Dermis microvascular lymphatic vessel endothelial cell (primary cell): Measurements from ENCODE around the gene BRD1. TPM values are rescaled to one million over a fixed set of nuclear protein-coding genes. Genes with fewer than 3 reads are reported as not detected.
"Not testable (repeated sequence)": the region's sequence is repeated elsewhere in the genome, so short reads cannot be mapped to it uniquely, and the experiment has no call there.

Experiments
- DNase-seq, 2 donors: peaks; one replicate each; pipeline versions ENCODE4 v3.0.0 to v3.0.0-alpha.2; 2010; ENCODE audit warnings: low read depth in 2 of 2
- total RNA-seq: library from RNA; depleted of rRNA; stranded (reverse); fragments of >200 nt; gene quantifications from 2 replicates; pipeline ENCODE4 v1.2.1, GENCODE V29; 2014

Gene BRD1
- total RNA-seq, 1 donor from 2014 or later: 16.8 TPM

DNA sequence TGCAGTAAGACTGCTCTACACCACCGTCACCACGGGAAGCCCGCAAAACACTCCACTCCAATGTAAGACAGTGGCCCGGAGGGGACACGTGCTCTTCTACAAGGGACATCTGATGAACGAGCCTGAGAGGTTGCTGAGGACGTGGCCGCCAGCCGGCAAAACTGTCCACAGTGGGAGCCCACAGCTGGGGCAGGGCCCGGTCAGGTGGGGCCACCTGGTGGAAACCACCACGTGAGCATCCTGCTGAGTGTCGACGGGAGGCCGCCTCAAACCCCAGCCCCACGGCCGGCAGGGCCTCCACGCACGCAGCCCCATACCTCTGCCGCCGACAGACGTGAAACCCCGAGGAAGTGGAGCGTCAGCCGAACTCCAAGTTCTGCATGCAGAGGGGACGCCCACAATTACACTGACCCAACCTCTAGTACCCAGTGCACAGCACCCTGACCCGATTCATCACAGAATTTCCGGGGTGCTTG is 42.6 kb downstream of the BRD1 start:
- no peak for DNase-seq

DNA sequence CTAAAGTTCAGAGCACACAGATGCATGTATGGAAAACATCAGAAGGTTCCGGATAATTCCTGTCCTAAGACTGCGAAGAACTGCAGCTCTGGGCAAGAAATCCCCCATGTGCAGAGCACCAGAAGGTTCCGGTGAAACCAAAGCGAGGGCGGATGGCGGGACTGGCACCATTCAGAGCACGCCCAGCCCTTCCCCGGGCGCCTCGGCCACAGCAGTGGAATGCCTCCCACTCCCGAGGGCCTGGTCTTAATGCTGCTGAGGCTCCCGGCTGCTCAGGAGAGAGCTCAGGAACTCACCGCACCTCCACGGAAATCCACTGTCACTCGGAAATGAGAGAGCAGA is 43.1 kb downstream of the BRD1 start:
- no peak for DNase-seq

DNA sequence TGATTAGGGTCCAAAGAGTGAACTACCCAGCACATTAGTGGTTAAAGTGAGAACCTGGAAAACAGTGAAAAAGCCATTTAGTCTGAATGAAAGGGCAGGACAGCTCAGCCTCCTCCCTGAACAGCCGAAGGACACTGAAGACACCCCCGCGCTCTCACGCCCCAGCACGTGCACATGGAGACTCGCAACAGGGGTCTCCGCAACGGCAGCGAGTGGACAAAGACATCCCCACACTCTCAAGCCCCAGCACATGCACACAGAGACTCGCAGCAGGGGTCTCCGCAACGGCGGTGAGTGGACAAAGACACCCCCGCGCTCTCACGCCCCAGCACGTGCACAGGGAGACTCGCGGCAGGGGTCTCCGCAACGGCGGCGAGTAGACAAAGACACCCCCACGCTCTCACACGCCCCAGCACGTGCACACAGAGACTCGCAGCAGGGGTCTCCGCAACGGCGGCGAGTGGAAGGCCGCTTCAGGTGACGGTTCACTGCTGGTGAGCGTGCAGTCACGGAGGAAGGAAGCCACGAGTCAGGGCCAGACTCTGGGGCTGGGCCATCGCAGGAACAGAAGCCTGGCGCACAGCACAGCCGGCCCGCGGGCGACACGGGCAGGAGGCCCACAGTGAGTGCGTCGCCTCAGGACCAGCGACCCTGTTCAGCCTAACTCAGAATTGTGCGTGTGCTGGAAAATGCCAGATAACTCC is 43.6 kb downstream of the BRD1 start:
- no peak for DNase-seq

DNA sequence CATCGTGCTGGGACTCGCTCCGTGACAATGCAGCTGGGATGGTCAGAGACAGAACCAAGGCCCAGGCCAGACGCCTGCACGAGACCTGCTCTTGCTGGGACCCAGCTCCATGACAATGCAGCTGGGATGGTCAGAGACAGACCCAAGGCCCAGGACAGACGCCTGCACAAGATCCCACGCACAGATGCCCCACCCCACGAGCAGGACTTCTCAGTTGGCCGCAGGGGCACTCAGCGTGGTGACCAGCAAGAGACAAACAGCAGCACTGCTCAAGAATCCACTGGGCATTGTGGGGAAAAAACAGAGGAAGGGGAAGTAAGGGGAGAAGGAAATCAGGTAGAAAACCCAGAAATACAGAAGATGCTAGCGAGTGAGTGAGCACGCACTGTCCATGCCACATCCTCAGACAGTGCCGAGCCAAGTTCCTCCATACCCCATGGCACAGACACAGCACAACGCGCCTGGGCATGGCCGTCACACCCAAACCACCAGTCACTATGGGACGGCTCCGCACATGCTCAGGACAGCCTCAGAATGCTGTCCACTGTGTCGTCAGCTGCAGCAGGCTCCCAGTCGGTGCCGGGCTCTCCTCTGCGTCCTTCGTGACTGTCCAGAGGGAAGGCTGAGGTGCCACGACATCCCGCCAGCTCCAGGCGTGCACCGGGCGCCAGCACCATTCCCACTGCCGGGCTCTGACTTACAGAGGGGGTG is 44.5 kb downstream of the BRD1 start:
- DNase-seq: no peak

DNA sequence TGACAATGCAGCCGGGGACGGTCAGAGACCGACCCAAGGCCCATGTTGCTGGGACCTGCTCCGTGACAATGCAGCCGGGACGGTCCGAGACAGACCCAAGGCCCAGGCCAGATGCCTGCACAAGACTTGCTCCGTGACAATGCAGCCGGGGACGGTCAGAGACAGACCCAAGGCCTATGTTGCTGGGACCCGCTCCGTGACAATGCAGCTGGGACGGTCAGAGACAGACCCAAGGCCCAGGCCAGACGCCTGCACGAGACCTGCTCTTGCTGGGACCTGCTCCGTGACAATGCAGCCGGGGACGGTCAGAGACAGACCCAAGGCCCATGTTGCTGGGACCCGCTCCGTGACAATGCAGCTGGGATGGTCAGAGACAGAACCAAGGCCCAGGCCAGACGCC is 45.8 kb downstream of the BRD1 start:
- not testable (repeated sequence) for DNase-seq

DNA sequence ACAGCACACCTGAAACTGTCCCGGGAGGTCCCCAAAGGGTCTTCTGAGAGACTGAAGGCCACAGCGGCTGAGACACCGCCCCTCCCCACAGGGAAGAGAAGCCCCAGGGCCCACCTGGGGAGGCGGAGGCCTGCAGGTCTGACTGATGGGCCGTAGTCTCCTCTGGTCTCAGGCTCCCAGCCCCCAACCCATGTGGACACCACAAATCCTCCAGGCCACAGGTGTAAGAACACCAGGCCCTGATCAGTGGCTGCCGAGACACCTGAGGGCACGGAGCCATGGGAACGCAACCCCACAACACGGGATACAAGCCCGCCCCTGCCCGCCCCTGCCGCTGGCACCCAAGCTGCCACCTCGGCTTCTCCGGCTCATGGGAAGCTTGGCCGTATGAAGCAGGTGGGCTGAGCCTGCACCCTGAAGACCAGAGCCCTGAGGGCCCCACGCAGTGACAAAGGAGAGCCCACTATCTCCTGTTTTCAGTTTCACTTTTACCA is 46.3 kb downstream of the BRD1 start:
- DNase-seq: no peak

DNA sequence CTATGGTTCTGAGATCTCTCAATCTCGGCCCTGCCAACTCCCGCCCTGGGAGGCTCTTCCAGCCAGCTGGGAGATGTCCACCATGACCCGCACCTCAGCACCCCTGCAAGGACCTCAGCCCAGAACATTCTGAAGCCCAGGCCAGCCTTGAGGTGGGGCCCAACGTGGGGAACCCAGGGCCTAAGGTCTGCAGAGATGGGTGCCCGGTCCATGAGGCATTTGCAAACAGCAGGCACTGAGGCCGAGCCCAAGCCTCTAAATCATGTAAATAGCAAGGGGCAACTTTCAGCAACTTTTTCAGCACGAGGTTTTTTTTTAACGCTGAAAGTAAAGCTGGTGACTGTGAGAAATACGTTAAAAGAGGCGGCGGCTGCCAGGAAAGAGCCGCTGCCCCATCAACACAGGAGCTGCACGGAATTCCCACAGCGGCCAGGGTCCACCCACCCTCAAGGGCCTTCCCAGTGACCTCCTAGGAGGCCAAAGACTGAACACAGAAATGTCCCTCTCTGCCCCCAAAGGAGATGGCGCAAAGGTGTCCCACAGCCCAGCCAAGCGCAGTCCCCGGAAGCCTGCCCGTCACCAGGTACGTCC is 46.9 kb downstream of the BRD1 start:
- no peak for DNase-seq

DNA sequence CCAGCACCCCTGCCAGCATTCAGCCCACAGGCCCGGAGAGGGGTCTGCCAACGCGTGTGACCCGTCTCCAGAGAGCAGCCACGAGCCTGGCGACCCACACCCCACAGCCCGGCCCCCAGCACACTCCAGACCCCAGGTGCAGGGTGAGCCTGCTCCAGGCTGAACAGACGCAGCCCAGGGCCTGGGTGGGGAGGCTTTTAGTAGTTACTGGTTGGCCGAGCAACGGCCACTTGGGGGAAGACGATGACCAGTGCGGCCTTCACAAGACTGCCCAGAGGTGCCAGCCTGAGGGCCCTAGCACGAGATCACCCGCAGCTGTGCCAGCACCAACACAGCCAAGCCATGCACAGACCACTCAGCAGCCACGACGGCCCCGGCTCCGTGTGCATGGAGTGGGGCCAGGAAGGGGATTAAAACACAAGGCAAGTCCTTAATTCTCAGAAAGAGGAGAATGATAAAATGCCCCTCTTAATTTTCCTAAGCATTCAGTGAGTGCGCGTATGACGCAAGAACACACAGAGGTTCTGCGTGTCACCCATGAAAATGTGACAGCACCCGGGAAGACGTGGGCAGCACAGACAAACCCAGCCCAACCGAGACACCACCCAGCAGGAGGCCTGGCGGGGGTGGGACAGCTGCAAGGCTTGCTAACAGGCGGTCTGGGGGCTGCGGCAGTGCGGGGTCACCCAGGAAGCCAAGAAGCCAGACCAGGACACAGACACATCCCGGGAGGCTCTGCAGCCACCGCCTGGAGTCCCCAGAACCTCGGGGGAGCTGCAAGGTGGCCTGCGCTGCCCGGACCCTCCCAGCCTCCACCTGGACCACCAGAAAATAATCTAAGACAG is 47.6 kb downstream of the BRD1 start:
- DNase-seq: no peak

DNA sequence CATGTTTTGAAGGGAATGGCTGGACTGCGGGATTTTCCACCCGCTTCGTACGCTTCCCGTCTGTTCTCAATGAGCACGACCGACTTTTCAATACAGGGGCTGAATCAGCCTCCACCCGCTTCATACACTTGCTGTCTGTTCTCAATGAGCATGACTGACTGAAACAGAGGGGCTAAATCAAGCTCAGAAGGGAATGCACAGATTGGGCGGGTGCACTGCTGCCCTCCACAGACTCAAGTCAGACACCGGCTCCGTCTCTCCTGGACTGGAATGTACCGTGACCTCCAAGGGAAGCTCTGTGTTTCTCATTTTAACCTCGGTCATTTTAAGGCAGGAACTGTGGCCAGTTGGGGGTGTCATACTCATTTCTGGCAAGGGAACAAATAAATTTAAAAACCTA is 48.5 kb downstream of the BRD1 start:
- DNase-seq: no peak

DNA sequence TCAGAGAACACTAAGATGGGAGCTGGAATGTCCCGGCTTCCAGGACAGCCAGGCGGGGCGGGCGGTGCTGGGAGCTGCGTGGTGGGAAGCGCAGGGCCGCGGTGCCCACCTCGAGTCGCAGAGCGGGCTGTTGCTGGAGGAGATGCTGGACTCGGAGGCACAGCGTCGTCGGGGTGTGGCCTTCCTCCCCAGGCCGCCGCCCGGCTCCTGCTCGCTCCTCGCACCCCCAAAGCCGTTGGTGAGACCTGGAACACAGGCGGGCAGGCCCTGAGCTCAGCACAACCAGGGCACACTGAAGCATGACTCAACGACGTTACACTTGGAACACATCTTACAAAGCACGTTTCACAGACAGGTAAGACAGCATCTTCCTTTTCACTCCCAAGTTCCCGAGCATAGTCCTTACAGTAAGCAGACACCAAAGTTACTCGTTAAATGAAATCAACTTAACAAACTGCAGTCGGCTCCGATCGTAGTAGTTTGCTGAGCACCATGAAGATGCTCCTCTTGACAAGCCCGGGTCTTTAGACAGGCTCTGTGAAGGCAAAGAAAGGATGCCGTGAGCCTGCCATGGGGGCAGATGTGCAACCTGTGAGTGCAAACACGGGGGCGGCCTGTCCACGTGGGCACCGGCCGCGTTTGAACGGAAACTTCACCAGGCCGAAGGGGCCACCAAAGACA is 50.0 kb downstream of the BRD1 start:
- no peak for DNase-seq

DNA sequence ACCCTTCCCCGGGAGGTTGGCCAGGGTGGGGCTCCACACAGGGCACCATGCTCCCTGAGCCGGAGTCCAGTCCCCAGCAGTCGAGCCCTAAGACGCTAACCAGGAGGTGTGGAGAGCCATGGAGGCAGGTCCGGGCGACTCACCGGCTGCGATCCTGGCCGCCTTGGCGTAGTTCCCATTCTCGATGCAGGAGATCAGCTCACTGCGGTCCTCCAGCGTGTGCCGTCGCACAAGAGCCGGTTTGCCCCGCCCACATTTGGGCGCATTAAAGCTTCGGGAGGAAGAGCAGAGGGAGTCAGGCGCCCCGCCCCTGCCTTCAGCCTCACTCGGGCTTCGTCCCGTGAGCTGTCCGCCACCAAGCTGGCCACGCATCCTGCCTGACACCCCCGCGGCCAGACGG is 50.8 kb downstream of the BRD1 start:
- no peak for DNase-seq

DNA sequence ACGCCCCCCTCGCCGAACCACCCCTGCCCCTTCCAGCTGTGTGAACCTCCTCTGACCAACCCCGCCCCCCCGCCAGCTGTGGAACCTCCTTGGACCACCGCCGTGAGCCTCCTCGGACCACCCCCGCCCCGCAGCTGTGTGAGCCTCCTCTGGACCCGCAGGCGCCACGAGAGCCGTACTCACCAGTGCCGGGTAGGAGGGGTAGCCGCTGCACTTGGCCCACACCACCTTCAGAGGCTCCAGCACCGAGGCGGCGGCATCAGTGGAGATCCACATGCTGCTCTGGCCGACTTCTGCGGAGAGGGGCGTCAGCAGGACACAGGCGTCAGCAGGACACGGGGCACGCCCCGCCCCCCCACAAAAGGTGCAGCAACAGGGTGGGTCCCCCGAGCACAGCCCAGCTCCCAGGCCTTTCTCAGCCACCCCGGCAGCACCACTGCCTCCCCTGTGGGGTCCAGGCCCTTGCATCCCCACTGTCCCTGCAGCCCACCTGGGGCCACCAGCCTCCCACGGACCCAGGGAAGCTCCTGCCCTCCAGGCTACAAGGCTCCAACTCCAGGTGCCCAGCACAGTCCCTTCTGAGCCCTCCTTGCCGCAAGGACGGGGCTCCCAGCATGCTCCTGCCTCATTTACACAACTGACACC is 51.7 kb downstream of the BRD1 start:
- no peak for DNase-seq

DNA sequence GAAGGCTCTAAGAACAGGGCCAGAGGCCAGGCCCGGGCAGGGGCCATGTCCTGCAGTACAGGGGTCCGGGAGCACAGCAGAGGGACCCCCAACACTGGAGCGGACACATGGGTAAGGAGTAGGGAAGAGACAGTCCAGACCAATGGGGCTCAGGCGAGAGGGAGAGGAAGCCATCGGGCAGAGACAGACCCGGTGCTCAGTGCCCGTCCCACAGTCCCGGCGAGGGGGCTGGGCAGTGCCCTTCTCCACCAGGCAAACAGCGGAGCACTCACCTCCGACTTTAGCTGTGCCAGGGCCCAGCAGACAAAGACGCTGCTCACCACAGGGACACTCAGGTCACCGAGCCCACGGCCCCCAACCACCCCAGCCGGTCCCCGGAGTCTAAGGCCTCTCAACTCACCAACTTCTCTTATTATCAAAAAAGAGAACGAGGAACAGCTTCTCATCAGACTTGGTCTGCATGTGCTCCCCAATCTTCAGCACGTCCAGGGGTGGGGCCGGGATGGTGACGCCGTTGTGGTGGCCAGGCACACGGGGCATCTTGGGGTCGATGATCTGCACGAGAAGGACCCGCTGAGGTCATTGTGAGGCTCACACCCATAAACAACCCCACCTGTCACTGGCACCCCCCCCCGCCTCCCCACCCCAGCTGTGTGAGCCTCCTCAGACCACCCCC is 52.3 kb downstream of the BRD1 start:
- DNase-seq: no peak

DNA sequence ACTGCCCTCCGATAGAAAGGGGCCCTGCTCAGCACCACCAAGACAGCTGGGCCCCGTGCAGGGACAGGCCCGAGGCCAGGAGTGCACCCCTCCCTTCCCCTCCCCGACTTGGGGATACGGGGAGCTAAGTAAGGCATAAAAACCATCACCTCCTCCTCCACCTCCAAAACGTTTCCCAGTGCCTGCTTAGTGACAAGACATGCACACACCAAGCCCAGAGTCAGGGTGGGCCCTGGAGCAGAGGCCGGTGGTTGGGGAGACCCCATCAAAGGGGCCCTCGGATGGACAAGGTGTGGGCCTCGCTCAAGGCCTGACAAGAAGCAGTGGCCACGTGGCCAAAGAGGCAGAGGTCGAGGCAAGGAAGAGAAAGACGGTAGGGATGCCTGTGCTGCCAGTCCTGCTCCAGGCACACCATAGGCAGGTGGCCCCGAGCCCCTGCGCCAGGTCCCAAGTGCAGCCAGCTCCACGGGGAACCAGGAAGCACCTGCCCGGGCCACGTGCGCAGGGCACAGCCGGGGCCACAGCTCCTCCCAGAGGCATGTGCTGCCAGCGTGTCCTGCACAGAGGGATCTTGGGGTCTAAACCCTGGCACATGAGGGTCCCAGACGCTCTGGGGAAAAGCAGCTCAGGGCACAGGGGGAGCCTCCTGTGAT is 53.0 kb downstream of the BRD1 start:
- DNase-seq: no peak

DNA sequence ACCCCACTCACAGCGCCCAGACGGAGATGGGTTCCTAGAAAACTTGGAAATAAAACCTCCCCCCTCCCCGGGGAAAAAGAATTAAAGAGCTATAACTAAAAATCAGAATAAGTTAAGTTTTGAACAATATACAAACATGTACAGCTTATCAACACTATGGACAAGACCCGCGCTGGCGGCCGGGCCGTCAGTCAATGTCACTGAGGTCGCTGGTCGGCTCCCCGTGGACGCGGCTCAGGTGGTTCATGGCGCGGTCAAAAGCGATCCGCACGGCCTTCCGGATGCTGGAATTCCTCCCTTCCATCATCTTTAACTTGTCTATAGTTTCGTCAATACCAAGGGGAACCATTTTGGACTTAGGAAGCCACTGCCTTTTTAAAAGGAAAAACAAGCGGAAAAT is 53.6 kb downstream of the BRD1 start:
- DNase-seq: no peak

DNA sequence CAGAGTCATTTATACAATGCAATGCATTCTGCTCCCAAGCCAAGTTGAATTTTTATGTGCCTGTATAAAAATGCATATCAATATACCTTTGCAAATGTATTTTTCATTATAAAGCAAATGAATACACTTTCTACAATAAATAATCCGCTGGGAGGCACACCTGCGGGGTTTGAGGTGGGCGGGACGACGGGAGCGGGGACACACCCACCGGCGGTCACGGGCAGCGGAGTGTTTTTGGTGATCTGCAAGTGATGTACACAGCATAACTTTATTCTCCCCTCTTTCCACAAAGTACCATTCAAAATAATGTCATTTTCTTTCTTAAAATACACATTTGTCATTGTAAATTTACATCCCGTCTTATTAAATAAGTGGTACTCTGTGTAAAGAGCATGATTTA is 54.1 kb downstream of the BRD1 start:
- no peak for DNase-seq

DNA sequence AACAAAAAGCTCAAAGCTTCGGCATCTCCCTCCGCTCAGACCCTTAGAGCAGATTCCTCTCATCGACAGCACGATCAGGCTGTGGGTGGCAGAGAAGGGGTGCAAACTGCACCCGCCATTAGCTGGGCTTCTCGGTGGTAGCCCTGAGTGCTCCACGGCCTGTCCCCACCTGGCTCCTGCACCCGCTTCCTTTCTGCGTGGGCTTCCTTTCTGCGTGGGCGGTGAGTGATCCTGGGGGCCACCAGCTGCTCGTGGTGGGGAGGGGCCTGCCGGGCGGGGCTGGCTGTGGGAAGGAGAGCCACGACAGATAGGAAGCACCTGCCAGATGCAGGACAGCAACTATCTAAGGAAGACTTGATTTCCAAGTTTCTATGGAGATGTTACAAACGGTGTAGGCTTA is 55.0 kb downstream of the BRD1 start:
- no peak for DNase-seq

DNA sequence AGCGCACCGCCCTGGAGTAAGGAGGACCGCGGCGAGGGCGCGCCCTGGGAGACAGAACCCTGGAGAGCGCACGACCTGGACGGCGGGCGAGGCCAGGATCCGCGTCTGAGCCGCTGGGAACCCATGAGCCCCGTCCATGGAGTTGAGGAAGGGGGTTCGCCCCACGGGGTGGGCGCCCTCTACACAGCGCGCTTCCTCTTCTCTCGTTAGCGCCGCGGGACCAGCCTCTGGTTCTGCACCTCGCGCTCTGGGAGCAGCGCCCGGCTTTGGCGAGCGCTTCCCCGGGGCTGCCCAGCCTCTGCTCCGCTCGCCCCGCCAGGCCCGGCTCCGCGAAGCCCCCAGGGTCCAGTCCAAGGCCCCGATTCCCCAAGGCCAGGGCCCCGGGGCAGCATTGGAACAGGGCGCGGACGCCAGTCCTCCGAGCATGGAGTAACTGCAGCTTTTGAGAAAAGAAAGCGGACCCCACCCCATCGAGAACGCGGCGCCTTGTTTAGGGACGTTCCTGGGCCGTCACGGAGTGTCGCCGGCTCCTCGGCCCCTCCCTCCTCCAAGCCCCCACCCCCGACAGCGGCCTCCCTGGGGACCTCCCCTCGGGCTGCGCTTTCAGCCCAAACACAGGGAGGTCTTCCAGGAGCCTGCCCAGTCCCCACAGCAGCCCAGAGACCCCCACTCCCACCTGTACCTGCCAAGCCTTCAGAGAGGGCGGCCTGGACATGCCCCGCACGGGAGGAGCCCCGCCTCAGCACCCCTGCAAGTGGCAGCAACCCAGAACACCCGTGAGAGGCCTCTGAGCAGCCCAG is 56.2 kb downstream of the BRD1 start:
- no peak for DNase-seq
